GM23248 (cell line): Measurements from ENCODE around the gene RIC3.

Source experiments
- EZH2 ChIP-seq: fragments of 200-600 bp; sonication (generic); IDR thresholded peaks from 2 replicates; pipeline ENCODE4 v1.6.1; 2018; ENCODE audit warnings: antibody characterized with exemption, mild to moderate bottlenecking; ENCODE audit not compliant: insufficient read depth, poor library complexity, severe bottlenecking
- EZH2phosphoT487 ChIP-seq: fragments of 200-600 bp; sonication (generic); IDR thresholded peaks from 2 replicates; pipeline ENCODE4 v1.6.1; 2018; ENCODE audit warnings: antibody characterized with exemption, moderate library complexity, mild to moderate bottlenecking, low read depth; ENCODE audit not compliant: insufficient read depth

DNA sequence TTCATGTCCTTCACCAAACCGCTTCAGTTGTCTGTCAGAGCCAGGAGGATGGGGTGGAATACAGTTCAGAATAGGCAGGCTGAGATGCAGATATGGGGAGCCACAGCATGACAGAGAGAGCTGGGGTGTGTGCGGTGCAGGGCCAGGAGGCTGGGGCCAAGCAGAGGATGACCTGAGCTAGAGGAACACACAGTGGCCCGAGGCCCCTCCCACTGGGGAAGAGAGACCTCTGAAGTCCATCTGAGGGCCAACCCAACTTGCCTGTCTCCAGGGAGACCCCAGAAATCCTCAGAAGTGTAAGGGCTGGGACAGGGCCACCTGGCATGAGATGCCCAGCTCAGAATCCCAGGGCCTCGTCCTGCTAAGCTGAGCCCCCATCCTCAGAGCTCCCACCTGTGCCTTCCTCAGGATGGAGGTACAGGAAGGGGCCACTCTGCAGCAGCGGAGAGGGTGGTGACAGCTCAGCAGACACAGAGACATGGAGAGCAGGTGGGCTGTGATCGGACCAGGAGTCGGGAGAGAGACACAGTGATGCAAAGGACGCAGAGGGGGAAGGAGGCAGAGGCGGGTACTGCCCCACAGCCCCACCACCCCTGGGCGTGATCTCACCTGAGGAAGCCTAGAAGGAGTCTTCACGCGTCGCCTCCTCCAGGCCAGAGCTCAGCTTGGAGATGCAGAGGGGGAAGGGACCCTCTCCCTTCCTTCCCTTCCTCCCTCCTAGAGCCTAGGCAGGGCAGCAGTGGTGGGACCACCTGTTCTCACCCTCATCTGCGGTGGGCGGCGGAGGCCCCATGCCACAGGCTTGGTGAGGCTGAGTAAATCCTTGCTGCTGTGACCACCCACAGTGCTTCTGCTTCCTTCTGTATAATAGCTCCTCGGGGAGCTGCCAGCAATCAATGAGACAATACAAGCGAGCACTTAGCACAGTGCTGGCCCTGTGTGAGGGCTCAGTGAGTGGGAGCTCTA lies 96.9 kb downstream of the RIC3 start:
- TF ChIP-seq EZH2, result no peak
- TF ChIP-seq EZH2phosphoT487, result no peak
